Liver (tissue), 9 donors: ENCODE data around the gene KLHL28. TPM values are rescaled to one million over a fixed set of nuclear protein-coding genes. Genes with fewer than 3 reads are reported as not detected.

Experiments
- DNase-seq: peaks from one replicate; pipeline ENCODE4 v3.0.0-alpha.2; 2017; ENCODE audit warnings: low spot score
- H3K27ac ChIP-seq, 2 donors: one replicate each; pipeline ENCODE4 v1.7.0; 2013; ENCODE audit warnings: inconsistent platforms in 2 of 2, low read length in 2 of 2, control low read depth in 1 of 2, low read depth in 1 of 2, mild to moderate bottlenecking in 1 of 2
- H3K27me3 ChIP-seq, 4 donors: one replicate each; pipeline versions ENCODE4 v1.6.1 to v1.7.0; 2013; ENCODE audit warnings: low read length in 3 of 4, inconsistent platforms in 1 of 4, mild to moderate bottlenecking in 1 of 4, moderate library complexity in 1 of 4; ENCODE audit not compliant: control insufficient read depth in 4 of 4, insufficient read depth in 4 of 4
- H3K36me3 ChIP-seq, 4 donors: one replicate each; pipeline versions ENCODE4 v1.6.1 to v1.7.0; 2013; ENCODE audit warnings: low read length in 3 of 4, mild to moderate bottlenecking in 3 of 4, low read depth in 1 of 4, moderate library complexity in 1 of 4; ENCODE audit not compliant: control insufficient read depth in 4 of 4, insufficient read depth in 3 of 4
- H3K4me1 ChIP-seq, 4 donors: one replicate each; pipeline versions ENCODE4 v1.6.1 to v1.7.0; 2013; ENCODE audit warnings: low read length in 3 of 4, mild to moderate bottlenecking in 3 of 4, moderate library complexity in 1 of 4; ENCODE audit not compliant: control insufficient read depth in 4 of 4, insufficient read depth in 4 of 4
- H3K4me3 ChIP-seq, 3 donors: one replicate each; pipeline versions ENCODE4 v1.6.1 to v1.7.0; 2013; ENCODE audit warnings: low read length in 3 of 3, control low read depth in 1 of 3, low read depth in 1 of 3, mild to moderate bottlenecking in 1 of 3
- H3K9ac ChIP-seq, 2 donors: one replicate each; pipeline ENCODE4 v1.7.0; 2013; ENCODE audit warnings: low read length in 2 of 2, mild to moderate bottlenecking in 2 of 2, moderate library complexity in 2 of 2, control low read depth in 1 of 2, low read depth in 1 of 2
- H3K9me3 ChIP-seq, 4 donors: one replicate each; pipeline versions ENCODE4 v1.6.1 to v1.7.0; 2013; ENCODE audit warnings: low read length in 3 of 4; ENCODE audit not compliant: control insufficient read depth in 4 of 4
- CTCF ChIP-seq: fragments of 150-350 bp; IDR thresholded peaks from 2 replicates; pipeline ENCODE4 v1.5.1; 2017; ENCODE audit warnings: improper control_type of control experiment, low read depth, low read length; ENCODE audit not compliant: missing input control
- EGR1 ChIP-seq, 2 donors: IDR thresholded peaks; 2 replicates each; pipeline ENCODE4 v1.6.1; 2016 to 2018; ENCODE audit warnings: antibody characterized with exemption in 2 of 2, low read depth in 2 of 2
- FOXA1 ChIP-seq: IDR thresholded peaks from 2 replicates; pipeline ENCODE4 v1.6.1; 2016; ENCODE audit warnings: antibody characterized with exemption
- FOXA2 ChIP-seq: IDR thresholded peaks from 2 replicates; pipeline ENCODE4 v1.6.1; 2016; ENCODE audit warnings: antibody characterized with exemption
- GABPA ChIP-seq, 2 donors: IDR thresholded peaks in 1 of 2; conservative IDR thresholded peaks in 1 of 2; 2 replicates each; pipeline ENCODE4 v1.6.1; 2016; ENCODE audit warnings: antibody characterized with exemption in 2 of 2, mild to moderate bottlenecking in 1 of 2, moderate library complexity in 1 of 2
- HNF4A ChIP-seq, 2 donors: conservative IDR thresholded peaks; 2 replicates each; pipeline ENCODE4 v1.6.1; 2016; ENCODE audit warnings: antibody characterized with exemption in 2 of 2, mild to moderate bottlenecking in 2 of 2
- HNF4G ChIP-seq: IDR thresholded peaks from 2 replicates; pipeline ENCODE4 v1.6.1; 2016; ENCODE audit warnings: antibody characterized with exemption
- JUND ChIP-seq, 2 donors: IDR thresholded peaks; 2 replicates each; pipeline ENCODE4 v1.6.1; 2016; ENCODE audit warnings: antibody characterized with exemption in 2 of 2
- NR2F2 ChIP-seq: IDR thresholded peaks from 2 replicates; pipeline ENCODE4 v1.6.1; 2016; ENCODE audit warnings: antibody characterized with exemption
- RAD21 ChIP-seq, 2 donors: IDR thresholded peaks; 2 replicates each; pipeline ENCODE4 v1.6.1; 2016; ENCODE audit warnings: antibody characterized with exemption in 2 of 2, mild to moderate bottlenecking in 2 of 2
- REST ChIP-seq: IDR thresholded peaks from 2 replicates; pipeline ENCODE4 v1.6.1; 2016; ENCODE audit warnings: antibody characterized with exemption, mild to moderate bottlenecking
- RXRA ChIP-seq, 2 donors: IDR thresholded peaks; 2 replicates each; pipeline ENCODE4 v1.6.1; 2017 to 2018; ENCODE audit warnings: antibody characterized with exemption in 2 of 2, mild to moderate bottlenecking in 1 of 2
- SP1 ChIP-seq: IDR thresholded peaks from 2 replicates; pipeline ENCODE4 v1.6.1; 2018; ENCODE audit warnings: antibody characterized with exemption, mild to moderate bottlenecking
- TAF1 ChIP-seq: conservative IDR thresholded peaks from 2 replicates; pipeline ENCODE4 v1.6.1; 2016; ENCODE audit warnings: antibody characterized with exemption, mild to moderate bottlenecking
- YY1 ChIP-seq: IDR thresholded peaks from 2 replicates; pipeline ENCODE4 v1.6.1; 2016; ENCODE audit warnings: antibody characterized with exemption, mild to moderate bottlenecking
- WGBS: extraction: QIAGEN DNeasy Blood & Tissue Kit; methylation state at CpG from one replicate; pipeline ENCODE4 v1.1.7; 2013; 5-methylcytosine and 5-hydroxymethylcytosine counted together
- polyA plus RNA-seq, 2 donors: library from polyadenylated mRNA; stranded (reverse) in 1 of 2; unstranded in 1 of 2; fragments of 200-250 nt in 1 of 2; fragments of >200 nt in 1 of 2; fragmentation: Nextera tagmentation in 1 of 2; extraction: Ambion mirVana in 1 of 2; gene quantifications; one replicate each; pipeline versions ENCODE4 v1.2.1 to v1.2.3, GENCODE V29; 2013 to 2015
- total RNA-seq, 2 donors: library from RNA; depleted of rRNA; stranded (reverse); fragments of >200 nt; gene quantifications; one replicate each; pipeline ENCODE4 v1.2.3, GENCODE V29; 2014
- TF ChIP-seq, protein P1 (sequence below): IDR thresholded peaks from 2 replicates; pipeline ENCODE4 v1.6.1; 2016; ENCODE audit warnings: antibody characterized with exemption
- TF ChIP-seq, protein P2 (sequence below): IDR thresholded peaks from 2 replicates; pipeline ENCODE4 v1.6.1; 2016; ENCODE audit warnings: antibody characterized with exemption
- TF ChIP-seq, protein P3 (sequence below): IDR thresholded peaks from 2 replicates; pipeline ENCODE4 v1.6.1; 2016; ENCODE audit warnings: antibody characterized with exemption
- donor health status: healthy.
- donor health status: healthy.
- donor health status: healthy.
- donor health status: healthy.
- donor health status: healthy.

KLHL28 gene
- total RNA-seq (1 to 10 TPM; 7.4 to 7.9 TPM), polyA plus RNA-seq (1 to 10 TPM; 2.3 to 4.1 TPM)

DNA sequence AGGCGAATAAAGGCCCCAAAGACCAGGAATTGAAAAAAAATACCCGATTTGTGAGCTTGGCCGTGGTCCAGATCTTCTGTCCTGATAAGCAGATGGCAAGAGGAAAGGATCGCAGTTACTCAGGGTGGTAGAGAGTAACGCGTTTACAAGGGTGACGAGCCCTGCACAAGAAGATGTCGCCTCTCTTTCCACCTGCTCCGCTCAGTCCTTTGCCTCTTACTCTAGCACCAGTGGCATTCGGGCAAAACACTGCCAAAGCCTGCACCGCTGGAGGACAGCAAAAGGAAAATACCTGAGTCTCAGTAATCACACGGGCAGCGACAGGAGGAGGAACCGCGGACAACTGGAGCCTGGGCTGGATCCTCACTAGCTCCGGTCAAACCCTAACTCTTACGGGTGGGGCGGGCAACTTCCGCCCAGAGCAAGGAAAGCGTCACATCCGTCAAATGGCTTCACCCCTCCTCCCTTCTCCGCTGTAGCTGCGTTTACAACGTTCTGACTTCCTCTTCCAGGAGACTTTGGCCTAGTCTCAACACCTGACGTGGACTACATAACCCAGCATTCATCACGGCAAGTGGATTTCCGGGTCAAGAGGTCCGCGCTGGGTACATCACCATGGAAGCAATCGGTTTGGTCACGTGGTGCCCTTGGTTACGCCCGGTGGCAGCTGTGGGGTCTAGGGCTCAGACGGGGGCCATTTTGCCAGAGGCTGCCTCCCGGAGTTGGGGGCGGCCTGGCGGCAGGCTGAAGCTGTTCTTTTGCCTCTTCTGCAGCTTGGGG is at the start of gene KLHL28, which contains the start of gene TOGARAM1:
Gene KLHL28, minus strand, starts transcription at position 394 of the 780 bp plus-strand sequence. CDS start 16,019 bp downstream, outside the sequence.
Gene TOGARAM1, plus strand, starts transcription at position 637 of the 780 bp plus-strand sequence. CDS start 232 bp downstream, outside the sequence.
- Histone ChIP-seq H3K9ac (peak within 1 kb of the TSS; percentile 81 to 87), H3K4me3 (peak within 1 kb of the TSS; percentile 74 to 99 (median 90)), H3K27ac (peak within 1 kb of the TSS; percentile 85 to 93), H3K27me3 (no peaks in the 10 kb centered on the region), H3K9me3 (no peaks in the 10 kb centered on the region), H3K4me1 (peaks cover 4 to 50% (median 40%) of the 10 kb centered on the region in 4 donors), H3K36me3 (no peaks in the 10 kb centered on the region)
- TF ChIP-seq FOXA2 (peak; percentile 70), RXRA (IDR thresholded peaks at IDR 0.05) (peak; percentile 63 to 78), JUND (IDR thresholded peaks at IDR 0.05) (peak in 1 of 2 donors; percentile 76), TAF1 (peak; percentile 88), HNF4G (peak; percentile 55), HNF4A (conservative IDR thresholded peaks at IDR 0.05) (peak; percentile 80 to 87), FOXA1 (peak; percentile 11), REST (peak; percentile 79), GABPA (IDR thresholded peaks at IDR 0.05 in 1 of 2, conservative IDR thresholded peaks at IDR 0.05 in 1 of 2) (peak; percentile 96 to 99), SP1 (peak; percentile 87), CTCF (no peak), NR2F2 (peak; percentile 99), RAD21 (IDR thresholded peaks at IDR 0.05) (peak in 1 of 2 donors; percentile 24), EGR1 (IDR thresholded peaks at IDR 0.05; ENCODE audit: low read depth in 2 of 2) (peak; percentile 45 to 63), YY1 (peak; percentile 96)
- TF ChIP-seq, protein P1, sequence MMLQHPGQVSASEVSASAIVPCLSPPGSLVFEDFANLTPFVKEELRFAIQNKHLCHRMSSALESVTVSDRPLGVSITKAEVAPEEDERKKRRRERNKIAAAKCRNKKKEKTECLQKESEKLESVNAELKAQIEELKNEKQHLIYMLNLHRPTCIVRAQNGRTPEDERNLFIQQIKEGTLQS = no peak
- TF ChIP-seq, protein P2, sequence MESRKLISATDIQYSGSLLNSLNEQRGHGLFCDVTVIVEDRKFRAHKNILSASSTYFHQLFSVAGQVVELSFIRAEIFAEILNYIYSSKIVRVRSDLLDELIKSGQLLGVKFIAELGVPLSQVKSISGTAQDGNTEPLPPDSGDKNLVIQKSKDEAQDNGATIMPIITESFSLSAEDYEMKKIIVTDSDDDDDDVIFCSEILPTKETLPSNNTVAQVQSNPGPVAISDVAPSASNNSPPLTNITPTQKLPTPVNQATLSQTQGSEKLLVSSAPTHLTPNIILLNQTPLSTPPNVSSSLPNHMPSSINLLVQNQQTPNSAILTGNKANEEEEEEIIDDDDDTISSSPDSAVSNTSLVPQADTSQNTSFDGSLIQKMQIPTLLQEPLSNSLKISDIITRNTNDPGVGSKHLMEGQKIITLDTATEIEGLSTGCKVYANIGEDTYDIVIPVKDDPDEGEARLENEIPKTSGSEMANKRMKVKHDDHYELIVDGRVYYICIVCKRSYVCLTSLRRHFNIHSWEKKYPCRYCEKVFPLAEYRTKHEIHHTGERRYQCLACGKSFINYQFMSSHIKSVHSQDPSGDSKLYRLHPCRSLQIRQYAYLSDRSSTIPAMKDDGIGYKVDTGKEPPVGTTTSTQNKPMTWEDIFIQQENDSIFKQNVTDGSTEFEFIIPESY = peak; percentile 88
- TF ChIP-seq, protein P3, sequence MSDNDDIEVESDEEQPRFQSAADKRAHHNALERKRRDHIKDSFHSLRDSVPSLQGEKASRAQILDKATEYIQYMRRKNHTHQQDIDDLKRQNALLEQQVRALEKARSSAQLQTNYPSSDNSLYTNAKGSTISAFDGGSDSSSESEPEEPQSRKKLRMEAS = peak; percentile 96
- under 1% methylated on average over 37 of the region's 37 CpGs for WGBS
- peak; percentile 95 for DNase-seq
